Measurements from ENCODE around the gene RPL15. TPM values are rescaled to one million over a fixed set of nuclear protein-coding genes. Genes with fewer than 3 reads are reported as not detected.

The RPL15 gene
- total RNA-seq = 1,000 to 10,000 TPM in 4 of 9 donors, 100 to 1,000 TPM in 5; 834 to 1,126 (median 995) TPM
- polyA plus RNA-seq = 1,000 to 10,000 TPM; 1,262 to 3,123 TPM
- long read RNA-seq, donor 1, transcript RPL15-202 (3 exons, 820 nt) = minor isoform, 22 of 579 reads
- long read RNA-seq, donor 1, transcript RPL15-208 (4 exons, 1,063 nt) = minor isoform, 42 of 579 reads
- long read RNA-seq, donor 1, transcript RPL15-201 (4 exons, 2,730 nt) = major isoform, 478 of 579 reads
- long read RNA-seq, donor 1, partial matches to known transcripts = 1 of 579 reads
- long read RNA-seq, donor 1, other reads (novel, unspliced or antisense) = 29 of 579 reads
- long read RNA-seq, donor 2, transcript RPL15-209 (4 exons, 605 nt) = minor isoform, 6 of 1,823 reads
- long read RNA-seq, donor 2, transcript RPL15-208 (4 exons, 1,063 nt) = minor isoform, 107 of 1,823 reads
- long read RNA-seq, donor 2, transcript RPL15-202 (3 exons, 820 nt) = minor isoform, 93 of 1,823 reads
- long read RNA-seq, donor 2, transcript RPL15-201 (4 exons, 2,730 nt) = major isoform, 1,559 of 1,823 reads
- long read RNA-seq, donor 2, partial matches to known transcripts = 2 of 1,823 reads
- long read RNA-seq, donor 2, other reads (novel, unspliced or antisense) = 42 of 1,823 reads
- long read RNA-seq, donor 3, transcript RPL15-201 (4 exons, 2,730 nt) = major isoform, 411 of 483 reads
- long read RNA-seq, donor 3, transcript RPL15-208 (4 exons, 1,063 nt) = minor isoform, 22 of 483 reads
- long read RNA-seq, donor 3, transcript RPL15-202 (3 exons, 820 nt) = minor isoform, 12 of 483 reads
- long read RNA-seq, donor 3, transcript RPL15-212 (2 exons, 1,785 nt) = minor isoform, 5 of 483 reads
- long read RNA-seq, donor 3, partial matches to known transcripts = 28 of 483 reads
- long read RNA-seq, donor 3, other reads (novel, unspliced or antisense) = 2 of 483 reads

GRCh38 chr3:23916886-23917678 is at the start of gene RPL15, which contains the start of gene NKIRAS1:
RPL15 (plus strand) TSS chr3:23917132; CDS start chr3:23917860, 728 bp downstream.
NKIRAS1 (minus strand) TSS chr3:23916990; CDS start chr3:23910904, 6,086 bp downstream.
- peak within 1 kb of the TSS; percentile 66 to 96 (median 92) for H3K27ac ChIP-seq
- no peaks in the 10 kb centered on the region for H3K9me3 ChIP-seq
- TF ChIP-seq POLR2A (IDR thresholded peaks at IDR 0.05) (peak; percentile 58 to 96), CTCF (IDR thresholded peaks at IDR 0.05) (peak; percentile 40 to 73 (median 52))
- DNase-seq (peak; percentile 97 to 99 (median 98)), ATAC-seq (peak; percentile 98 to 99 (median 99))
- intact Hi-C loops (cut with DNase I) = loop anchor here in 5 of 10 donors (1.0 to 2.0 kb wide), 3 partner anchors 28 to 30 kb away; partner anchors contain the start of gene NR1D2 (in 4 of the 5)
- H3K27me3 ChIP-seq = no peaks in the 10 kb centered on the region
- peaks cover 0 to 43% (median 41%) of the 10 kb centered on the region in 9 donors for H3K36me3 ChIP-seq
- H3K4me1 ChIP-seq = peaks cover 7 to 48% (median 25%) of the 10 kb centered on the region in 12 donors
- peak within 1 kb of the TSS; percentile 76 to 99 (median 85) for H3K4me3 ChIP-seq
- WGBS, 4 donors = 0 to 1% (median 0%) methylated on average over 22 to 64 of the region's 64 CpGs

- no peaks in the 10 kb centered on the region for H3K9me3 ChIP-seq
- WGBS, 4 donors = 64 to 74% (median 71%) methylated on average over 1 of the region's 1 CpG
- H3K27me3 ChIP-seq = no peaks in the 10 kb centered on the region
- intact Hi-C loops (cut with DNase I) = loop anchor here in 1 of 10 donors (5.0 kb wide), 1 partner anchor 60 kb away; the partner anchor contains the start of gene UBE2E1
- DNase-seq = no peak
- no peak overlapping the region for H3K27ac ChIP-seq
- H3K36me3 ChIP-seq = no peaks in the 10 kb centered on the region
- TF ChIP-seq POLR2A (IDR thresholded peaks at IDR 0.05) = no peak
- TF ChIP-seq CTCF (IDR thresholded peaks at IDR 0.05) = peak in 3 of 12 donors; percentile 7 to 21 (median 10)
- no peak for ATAC-seq
- H3K4me1 ChIP-seq = peaks cover 11 to 61% (median 45%) of the 10 kb centered on the region in 12 donors
- no peak overlapping the region for H3K4me3 ChIP-seq
Observed at GRCh38 chr3:23867400-23867799, 49.5 kb upstream of the RPL15 start.

- Histone ChIP-seq H3K4me1 (peaks cover 11 to 61% (median 45%) of the 10 kb centered on the region in 12 donors), H3K36me3 (no peaks in the 10 kb centered on the region)
Observed at GRCh38 chr3:23867838-23868237, 49.1 kb upstream of the RPL15 start.

More at GRCh38 chr3:23867838-23868237, 49.1 kb upstream of the RPL15 start:
- DNase-seq (no peak), ATAC-seq (no peak)
- Histone ChIP-seq H3K4me3 (no peak overlapping the region), H3K27me3 (no peaks in the 10 kb centered on the region), H3K27ac (no peak overlapping the region), H3K9me3 (no peaks in the 10 kb centered on the region)
- TF ChIP-seq CTCF (IDR thresholded peaks at IDR 0.05) (no peak), POLR2A (IDR thresholded peaks at IDR 0.05) (no peak)
- 70 to 89% (median 74%) methylated on average over 1 of the region's 1 CpG for WGBS, 4 donors
- intact Hi-C loops (cut with DNase I) = loop anchor here in 1 of 10 donors (5.0 kb wide), 1 partner anchor 61 kb away; the partner anchor contains the start of gene UBE2E1
